PC-9 (cell line): Measurements from ENCODE around the gene SLC2A2.

ENCODE experiments used
- CTCF ChIP-seq: fragments of 200-600 bp; sonication (generic); conservative IDR thresholded peaks from 2 replicates; pipeline ENCODE4 v1.6.1; 2017; ENCODE audit warnings: mixed run types, antibody characterized with exemption, mild to moderate bottlenecking, moderate library complexity
- EZH2 ChIP-seq: fragments of 200-600 bp; sonication (generic); IDR thresholded peaks from 2 replicates; pipeline ENCODE4 v1.8.0; 2017; ENCODE audit warnings: antibody characterized with exemption, low read depth

GRCh38 chr3:171005648-171006047, 20.9 kb downstream of the SLC2A2 start:
- TF ChIP-seq CTCF: no peak
- no peak for TF ChIP-seq EZH2
